ENCODE results near the gene IQCK.
"Not testable (repeated sequence)": the region's sequence is repeated elsewhere in the genome, so short reads cannot be mapped to it uniquely, and the experiment has no call there.

The IQCK gene

DNA sequence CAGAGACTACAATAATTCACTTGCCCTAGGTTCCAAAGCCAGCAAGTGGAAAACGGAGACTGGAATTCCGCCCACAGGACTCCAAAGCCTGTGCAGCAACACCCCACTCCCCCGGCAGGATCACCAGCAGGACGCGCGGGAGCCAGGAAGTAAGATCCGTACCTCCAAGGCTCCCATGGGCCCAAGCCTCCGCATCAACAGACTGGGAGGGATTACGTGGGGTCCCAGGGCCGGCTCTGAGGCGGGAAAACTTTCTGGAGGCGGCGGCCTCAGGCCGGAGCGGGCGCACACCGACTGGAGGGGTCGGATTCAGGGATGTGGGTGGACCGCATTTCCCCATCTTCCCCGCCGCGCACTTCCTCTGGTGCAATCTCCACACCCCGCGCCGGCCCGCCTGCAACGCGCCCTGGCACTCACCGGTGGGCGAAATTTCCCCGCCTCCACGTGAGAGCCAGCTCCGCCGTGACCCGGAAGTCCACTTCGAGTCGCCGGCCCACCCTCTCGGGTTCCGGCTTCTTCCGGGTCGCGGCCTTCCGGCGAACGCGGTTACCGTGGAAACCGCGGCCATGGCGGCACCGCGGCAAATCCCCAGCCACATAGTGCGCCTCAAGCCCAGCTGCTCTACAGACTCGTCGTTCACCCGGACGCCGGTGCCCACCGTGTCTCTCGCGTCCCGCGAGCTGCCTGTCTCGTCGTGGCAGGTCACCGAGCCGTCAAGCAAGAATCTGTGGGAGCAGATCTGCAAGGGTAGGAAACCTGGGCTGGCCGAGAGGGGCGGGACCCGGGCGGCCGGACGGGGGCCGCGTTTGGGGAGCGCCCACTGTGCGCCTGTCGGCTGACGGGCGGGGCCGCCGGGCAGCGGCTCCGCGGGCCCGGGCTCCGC, at the start of gene IQCK, which contains the start of gene KNOP1:
TSS of gene IQCK (plus strand) at position 531 of the 883 bp plus-strand sequence. CDS start at position 567, 36 bp downstream.
TSS of gene KNOP1 (minus strand) at position 487 of the 883 bp plus-strand sequence. CDS start 3,192 bp downstream, outside the sequence.
- peak; percentile 87 for DNase-seq (ENCODE audit: low read depth)

- DNase-seq (ENCODE audit: low read depth): no peak
These were observed 45.7 kb upstream of the IQCK start for GRCh38 chr16:19672378-19672777.

DNA sequence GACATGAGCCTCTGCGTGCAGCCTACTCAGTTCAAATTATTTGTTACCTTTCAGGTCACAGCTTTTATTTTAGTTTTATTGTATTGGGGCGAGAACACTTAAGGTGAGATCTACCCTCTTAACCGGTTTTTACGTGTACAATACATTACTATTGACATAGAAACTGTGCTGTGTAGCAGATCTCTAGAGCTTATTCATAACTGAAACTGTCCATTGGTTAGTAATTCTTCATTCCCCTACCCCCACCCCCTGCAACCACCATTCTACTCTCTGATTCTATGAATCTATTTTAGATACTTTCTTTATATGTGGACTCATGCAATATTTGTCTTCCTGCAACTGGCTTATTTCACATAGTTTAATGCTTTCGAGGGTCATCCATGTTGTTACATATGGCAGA, 43.6 kb upstream of the IQCK start:
- no peak for DNase-seq (ENCODE audit: low read depth)

- DNase-seq (ENCODE audit: low read depth): no peak
These were observed 40.7 kb upstream of the IQCK start for GRCh38 chr16:19677402-19677801.

DNA sequence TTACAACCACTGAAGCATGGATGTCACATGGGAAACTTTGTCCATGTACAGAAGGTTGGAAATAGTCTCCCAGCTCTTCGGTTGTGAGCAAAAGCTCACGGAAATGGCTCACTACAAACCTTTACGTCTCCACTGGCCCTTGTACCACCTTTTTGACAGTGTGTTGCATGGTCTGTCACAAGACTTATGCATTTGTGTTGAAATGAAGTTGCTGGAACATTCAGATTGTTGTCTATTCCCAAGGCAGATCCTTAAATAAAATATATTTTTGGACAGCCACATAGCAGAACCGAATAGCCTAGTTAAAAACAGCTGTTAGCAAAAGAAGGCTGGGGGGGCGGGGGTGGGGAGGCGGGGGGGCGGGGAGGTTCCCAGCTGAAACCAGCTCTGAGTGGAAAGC, 39.3 kb upstream of the IQCK start:
- no peak for DNase-seq (ENCODE audit: low read depth)

- not testable (repeated sequence) for DNase-seq (ENCODE audit: low read depth)
These were observed 38.8 kb upstream of the IQCK start for GRCh38 chr16:19679281-19679680.

DNA sequence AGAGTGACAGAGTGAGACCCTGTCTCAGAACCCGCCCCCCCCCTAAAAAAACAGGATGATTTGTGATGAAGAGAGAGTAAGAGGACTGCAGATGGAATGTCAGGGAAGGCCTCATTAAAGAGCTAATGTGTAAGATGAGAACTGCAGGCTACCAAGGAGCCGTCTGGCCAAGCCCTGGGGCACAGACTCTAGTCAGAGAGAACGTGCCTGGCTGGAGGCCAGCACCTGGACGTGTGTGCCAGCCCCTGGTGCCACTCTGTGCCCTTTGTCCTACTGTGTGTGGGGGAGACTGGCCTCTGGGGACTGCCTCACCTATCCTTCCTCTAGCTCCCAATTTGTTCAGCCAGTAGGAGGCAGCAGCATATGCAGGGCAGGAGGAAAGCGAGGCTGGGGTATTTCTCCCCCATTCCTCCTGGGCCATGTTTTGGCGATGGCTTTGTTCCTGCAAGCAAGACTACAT, 37.2 kb upstream of the IQCK start:
- no peak for DNase-seq (ENCODE audit: low read depth)

DNA sequence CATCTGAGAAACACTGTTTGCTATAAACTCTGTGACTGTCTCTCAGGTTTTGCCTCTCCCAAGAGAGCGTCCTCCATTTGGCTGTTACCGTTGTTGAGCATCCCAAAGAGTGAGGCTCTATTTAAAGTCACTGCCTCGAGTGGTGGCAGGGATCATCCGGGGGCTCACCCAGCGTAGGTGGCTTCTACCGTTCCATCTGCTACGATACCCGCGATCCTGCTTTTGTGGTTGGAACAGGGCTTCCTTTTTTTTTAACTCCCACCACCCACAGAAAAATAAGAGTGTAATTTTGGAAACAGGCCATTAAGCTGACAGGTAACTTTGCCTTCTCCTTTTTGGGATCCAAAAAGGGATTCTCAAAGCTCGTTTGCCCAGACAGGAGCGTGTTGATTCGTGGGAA, 36.4 kb upstream of the IQCK start:
- no peak for DNase-seq (ENCODE audit: low read depth)

DNA sequence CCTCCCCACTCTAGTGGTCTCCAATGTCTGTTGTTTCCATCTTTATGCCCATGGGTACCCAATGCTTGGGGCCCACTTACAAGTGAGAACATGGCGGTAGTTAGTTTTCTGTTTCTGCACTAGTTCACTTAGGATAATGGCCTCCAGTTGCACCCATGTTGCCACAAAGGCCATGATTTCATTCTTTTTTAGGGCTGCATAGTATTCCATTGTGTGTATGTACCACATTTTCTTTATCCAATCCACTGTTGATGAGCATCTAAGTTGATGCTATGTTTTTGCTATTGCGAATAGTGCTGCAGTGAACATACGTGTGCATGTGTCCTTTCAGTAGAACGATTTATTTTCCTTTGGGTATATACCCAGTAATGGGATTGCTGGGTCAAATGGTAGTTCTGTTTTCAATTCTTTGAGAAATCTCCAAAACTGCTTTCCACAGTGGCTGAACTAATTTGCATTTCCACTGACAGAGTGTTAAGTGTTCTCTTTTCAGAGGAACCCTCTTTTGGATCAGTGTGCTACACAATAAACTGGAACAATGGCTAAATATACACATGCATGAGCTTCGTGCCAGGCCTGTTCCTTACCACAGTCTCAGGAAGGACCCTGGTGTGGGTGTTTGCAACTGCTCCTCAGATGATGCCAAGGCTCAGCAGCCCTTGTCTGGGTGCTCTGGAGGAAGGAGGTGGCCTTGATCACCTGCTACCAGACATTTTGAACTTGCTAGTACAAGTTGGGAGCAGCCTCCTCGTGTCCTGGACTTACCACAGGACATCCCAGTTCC, 34.4 kb upstream of the IQCK start:
- DNase-seq (ENCODE audit: low read depth): no peak

GRCh38 chr16:19685176-19685575, 32.9 kb upstream of the IQCK start:
- DNase-seq (ENCODE audit: low read depth): no peak

GRCh38 chr16:19687279-19687678, 30.8 kb upstream of the IQCK start:
- no peak for DNase-seq (ENCODE audit: low read depth)

DNA sequence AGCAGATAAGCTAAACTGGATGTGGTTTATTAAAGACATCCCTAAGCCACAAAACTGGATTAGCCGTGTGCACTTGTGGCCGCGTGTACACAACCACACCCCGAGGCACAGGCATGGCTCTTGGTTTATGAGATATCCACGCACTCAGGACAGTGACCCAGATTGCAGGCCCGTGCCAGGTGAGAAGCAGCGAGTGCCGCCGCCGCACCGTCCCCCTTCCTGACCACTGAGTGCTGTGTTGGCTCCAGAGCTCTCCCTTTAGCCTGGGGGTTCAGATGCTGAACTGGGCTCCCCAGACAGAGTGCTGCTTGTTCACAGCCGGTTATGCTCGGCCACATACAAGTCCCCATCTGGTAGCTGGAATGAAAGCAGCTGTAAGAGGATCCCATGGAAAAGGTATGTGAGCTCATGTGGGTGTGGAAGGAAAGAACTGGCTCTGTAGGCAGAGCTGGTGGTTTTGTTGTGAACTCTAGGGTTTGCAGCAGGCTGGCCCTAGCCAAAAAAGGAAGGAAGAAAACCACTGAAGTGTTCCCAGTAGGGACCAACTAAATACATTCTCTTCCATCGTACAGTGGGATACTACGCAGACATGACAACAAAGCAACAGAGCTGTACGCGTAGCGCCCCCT, 29.6 kb upstream of the IQCK start:
- DNase-seq (ENCODE audit: low read depth): no peak

DNA sequence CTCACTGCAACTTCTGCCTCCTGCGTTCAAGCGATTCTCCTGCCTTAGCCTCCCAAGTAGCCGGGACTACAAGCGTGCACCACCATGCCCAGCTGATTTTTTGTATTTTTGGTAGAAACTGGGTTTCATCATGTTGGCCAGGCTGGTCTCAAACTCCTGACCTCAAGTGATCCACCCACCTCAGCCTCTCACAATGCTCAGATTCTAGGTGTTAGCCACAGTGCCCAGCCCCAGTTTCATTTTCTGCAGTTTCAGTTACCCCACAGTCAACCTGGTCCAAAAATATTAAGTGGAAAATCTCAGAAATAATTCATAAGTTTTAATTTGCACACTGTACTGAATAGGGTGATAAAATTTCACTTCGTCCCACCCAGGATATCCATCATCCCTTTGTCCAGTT, 28.7 kb upstream of the IQCK start:
- no peak for DNase-seq (ENCODE audit: low read depth)

- no peak for DNase-seq (ENCODE audit: low read depth)
These were observed 27.9 kb upstream of the IQCK start for GRCh38 chr16:19690196-19690595.

GRCh38 chr16:19691161-19691711, 26.8 kb upstream of the IQCK start:
- DNase-seq (ENCODE audit: low read depth): no peak

- no peak for DNase-seq (ENCODE audit: low read depth)
These were observed 23.1 kb upstream of the IQCK start for GRCh38 chr16:19694989-19695388.

DNA sequence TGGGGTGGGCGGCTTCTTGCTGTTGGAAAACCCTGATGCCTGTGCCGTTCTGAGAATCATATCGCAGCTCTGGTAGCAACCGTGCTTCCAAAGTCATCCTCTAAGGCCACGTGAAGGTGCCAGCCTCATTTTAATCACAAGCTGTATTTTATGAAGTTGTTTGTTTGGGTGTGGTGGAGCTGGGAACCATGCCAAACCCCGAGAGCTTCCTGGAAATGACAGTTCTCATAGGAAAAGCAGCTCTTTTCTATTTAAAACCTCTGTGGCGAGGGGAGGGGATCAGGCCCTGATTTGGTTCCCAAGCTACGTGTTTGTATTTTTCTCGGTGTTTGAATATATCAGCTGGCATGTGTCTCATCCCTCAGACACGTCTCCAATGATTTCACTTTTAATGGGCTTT, 21.7 kb upstream of the IQCK start:
- peak; percentile 92 for DNase-seq (ENCODE audit: low read depth)

- no peak for DNase-seq (ENCODE audit: low read depth)
These were observed 21.1 kb upstream of the IQCK start for GRCh38 chr16:19696961-19697360.

DNA sequence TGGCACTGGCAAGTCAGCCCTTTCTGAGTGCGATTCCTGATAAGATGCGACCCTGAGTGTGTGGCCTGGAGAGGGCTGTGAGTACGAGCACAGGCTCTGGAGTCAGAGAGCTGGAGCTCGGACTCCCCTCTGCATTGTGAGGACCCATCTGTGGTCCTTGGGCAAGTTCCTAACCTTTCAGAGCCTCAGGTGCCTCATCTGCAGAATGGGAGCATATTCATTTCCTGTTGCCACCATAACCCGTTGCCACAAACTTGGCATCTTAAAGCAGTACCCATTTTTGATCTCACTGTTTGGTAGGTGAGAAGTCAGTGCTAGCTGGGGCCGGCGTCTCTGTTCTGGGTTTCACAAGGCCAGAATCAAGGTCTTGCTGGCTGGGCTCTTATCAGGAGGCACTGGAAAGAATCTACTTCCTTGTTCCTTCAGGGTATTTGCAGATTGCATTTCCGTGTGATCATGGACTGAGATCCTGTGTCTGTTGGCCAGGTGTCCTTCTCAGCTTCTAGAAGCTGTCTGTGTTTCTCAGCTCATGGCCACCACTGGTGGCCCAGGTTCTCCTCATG, 20.2 kb upstream of the IQCK start:
- DNase-seq (ENCODE audit: low read depth): peak; percentile 56

DNA sequence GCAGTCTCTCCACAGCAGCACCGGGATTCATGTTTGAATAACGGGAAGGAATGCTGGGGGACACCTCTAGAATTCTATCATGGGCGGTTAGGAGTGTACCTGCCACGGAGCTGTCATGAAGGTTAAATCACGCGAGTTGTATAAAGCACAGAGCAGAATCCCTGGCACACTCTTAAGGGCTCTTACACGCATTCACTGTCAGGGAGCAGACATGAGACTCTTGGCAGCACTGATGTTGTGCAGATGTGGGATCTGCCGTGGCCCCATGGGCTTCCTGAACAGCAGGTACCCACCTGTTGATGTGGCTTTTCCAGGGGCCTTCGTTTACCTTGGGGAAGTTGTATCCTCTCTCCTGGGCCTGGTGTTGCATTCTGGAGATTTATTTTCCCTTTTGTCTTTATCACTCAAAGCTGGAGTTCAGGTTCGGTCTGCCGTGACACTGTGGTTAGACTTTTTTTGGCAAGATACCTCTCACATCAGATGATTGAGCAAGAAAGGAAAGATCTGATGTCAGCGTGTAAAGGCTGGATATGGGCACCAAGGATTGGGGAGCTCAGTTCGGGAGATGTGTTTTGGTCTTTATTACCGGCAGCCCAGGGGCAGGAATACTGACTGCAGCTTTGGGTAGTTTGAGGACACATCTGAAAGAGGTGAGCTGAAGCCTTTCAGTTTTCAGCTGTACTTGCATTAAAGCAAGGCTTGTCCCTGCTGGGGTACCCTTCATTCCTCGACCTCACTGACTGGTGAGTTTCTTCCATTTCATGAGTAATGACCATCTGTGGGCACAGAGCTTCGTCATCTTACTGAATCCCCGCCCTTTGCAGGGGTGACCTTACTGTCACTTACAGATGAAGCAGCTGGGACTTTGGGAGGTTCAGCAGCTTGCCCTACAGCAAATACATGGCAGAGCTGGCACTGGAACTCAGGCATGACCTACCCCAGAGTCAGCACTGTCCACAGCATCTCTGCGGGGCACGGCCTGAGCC, 19.3 kb upstream of the IQCK start:
- DNase-seq (ENCODE audit: low read depth): peak; percentile 67

DNA sequence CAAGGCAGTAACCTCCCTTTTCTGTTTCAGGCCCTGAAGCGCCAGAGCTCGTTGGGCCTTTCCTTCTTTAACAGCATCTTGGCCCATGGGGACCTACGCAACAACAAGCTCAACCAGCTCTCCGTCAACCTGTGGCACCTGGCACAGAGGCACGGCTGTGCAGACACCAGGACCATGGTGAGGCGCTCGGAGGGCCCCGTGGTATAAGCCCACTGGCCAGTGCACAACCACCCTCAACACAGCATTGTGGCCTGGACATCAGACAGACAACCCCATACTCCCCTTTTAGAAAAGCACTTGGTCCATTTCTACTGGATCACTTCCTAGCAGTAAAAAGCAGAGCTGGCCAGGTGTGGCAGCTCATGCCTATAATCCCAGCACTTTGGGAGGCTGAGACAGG, 18.6 kb upstream of the IQCK start:
- DNase-seq (ENCODE audit: low read depth): no peak
